Measurements from ENCODE around the gene BCL11B.

- TF ChIP-seq CTCF (IDR thresholded peaks at IDR 0.05) (no peak), EZH2 (IDR thresholded peaks at IDR 0.05; ENCODE audit: borderline replicate concordance, insufficient read depth, low read depth, low read length, poor library complexity, severe bottlenecking) (no peak)
Observed at GRCh38 chr14:99237288-99237687, 34.7 kb downstream of the BCL11B start.
